ENCODE results near the gene CDCA3.
A peak's percentile ranks its signal among the peaks of the same experiment; 100 is the strongest.

CDCA3 gene

DNA sequence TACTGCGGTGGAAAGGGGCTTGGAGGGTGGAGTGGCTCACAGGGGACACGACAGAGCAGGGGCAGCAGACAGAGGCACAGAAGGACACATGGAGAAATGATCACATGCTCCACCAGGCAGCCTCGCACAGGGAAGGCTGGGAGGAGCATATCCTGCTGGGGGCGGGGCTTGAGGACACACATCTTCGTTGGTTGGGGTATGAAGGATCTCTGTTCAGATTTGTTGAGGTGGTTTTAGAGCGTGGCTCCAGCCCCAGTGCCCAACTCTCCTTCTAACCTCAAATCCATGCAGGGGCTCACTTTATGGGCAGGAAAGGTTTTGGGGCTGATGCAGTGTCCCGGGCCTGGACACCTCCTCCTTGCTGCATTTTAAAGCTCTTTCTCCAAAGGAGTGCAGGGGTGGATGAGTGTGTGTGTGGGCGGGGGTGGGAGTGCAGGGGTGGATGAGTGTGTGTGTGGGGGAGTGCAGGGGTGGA lies 23.6 kb downstream of the CDCA3 start:
- H3K27ac ChIP-seq, result no peak overlapping the region

DNA sequence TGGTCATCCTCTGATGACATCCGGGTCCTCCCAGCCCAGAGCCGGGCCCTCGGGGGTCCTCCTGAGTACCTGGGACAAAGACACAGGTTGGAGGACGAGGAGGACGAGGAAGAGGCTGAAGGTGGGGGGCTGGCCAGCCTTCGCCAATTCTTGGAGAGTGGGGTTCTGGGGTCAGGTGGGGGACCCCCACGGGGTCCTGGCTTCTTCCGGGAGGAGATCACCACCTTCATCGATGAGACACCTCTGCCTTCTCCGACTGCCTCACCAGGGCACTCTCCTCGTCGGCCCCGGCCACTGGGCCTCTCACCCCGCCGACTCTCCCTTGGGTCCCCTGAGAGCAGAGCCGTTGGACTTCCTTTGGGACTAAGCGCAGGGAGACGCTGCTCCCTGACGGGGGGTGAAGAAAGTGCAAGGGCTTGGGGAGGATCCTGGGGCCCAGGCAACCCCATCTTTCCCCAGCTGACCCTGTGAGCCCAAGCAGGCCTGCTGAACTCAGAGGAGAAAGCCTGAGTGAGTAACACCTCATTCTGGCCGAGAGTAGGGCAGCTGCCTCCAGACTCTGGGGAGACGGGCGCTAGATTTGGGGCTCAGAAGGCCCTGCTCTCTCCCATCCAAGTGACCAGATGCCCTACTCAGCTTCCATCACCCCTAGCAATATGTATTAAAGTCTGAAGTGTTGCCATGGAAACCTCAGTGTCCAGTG lies 24.2 kb downstream of the CDCA3 start:
- Histone ChIP-seq H3K27ac (no peak overlapping the region), H3K9me3 (no peaks in the 10 kb centered on the region), H3K27me3 (peaks cover 87% of the 10 kb centered on the region), H3K36me3 (no peaks in the 10 kb centered on the region), H3K4me1 (ENCODE audit: control insufficient read depth in 1 of 2, insufficient read depth in 1 of 2, low read depth in 1 of 2, low read length in 1 of 2) (peaks cover 26% of the 10 kb centered on the region in 2 experiments), H3K4me3 (ENCODE audit: low read depth in 1 of 2, low read length in 1 of 2) (no peak overlapping the region)
- TF ChIP-seq, protein P1, sequence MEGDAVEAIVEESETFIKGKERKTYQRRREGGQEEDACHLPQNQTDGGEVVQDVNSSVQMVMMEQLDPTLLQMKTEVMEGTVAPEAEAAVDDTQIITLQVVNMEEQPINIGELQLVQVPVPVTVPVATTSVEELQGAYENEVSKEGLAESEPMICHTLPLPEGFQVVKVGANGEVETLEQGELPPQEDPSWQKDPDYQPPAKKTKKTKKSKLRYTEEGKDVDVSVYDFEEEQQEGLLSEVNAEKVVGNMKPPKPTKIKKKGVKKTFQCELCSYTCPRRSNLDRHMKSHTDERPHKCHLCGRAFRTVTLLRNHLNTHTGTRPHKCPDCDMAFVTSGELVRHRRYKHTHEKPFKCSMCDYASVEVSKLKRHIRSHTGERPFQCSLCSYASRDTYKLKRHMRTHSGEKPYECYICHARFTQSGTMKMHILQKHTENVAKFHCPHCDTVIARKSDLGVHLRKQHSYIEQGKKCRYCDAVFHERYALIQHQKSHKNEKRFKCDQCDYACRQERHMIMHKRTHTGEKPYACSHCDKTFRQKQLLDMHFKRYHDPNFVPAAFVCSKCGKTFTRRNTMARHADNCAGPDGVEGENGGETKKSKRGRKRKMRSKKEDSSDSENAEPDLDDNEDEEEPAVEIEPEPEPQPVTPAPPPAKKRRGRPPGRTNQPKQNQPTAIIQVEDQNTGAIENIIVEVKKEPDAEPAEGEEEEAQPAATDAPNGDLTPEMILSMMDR (IDR thresholded peaks at IDR 0.05), result no peak

More for the DNA sequence above, 23.6 kb downstream of the CDCA3 start:
- Histone ChIP-seq H3K36me3 (no peaks in the 10 kb centered on the region), H3K4me1 (ENCODE audit: control insufficient read depth in 1 of 2, insufficient read depth in 1 of 2, low read depth in 1 of 2, low read length in 1 of 2) (peaks cover 21 to 22% of the 10 kb centered on the region in 2 experiments), H3K27me3 (peaks cover 81% of the 10 kb centered on the region), H3K9me3 (no peaks in the 10 kb centered on the region), H3K4me3 (ENCODE audit: low read depth in 1 of 2, low read length in 1 of 2) (no peak overlapping the region)
- TF ChIP-seq, protein P1 (IDR thresholded peaks at IDR 0.05), result no peak

DNA sequence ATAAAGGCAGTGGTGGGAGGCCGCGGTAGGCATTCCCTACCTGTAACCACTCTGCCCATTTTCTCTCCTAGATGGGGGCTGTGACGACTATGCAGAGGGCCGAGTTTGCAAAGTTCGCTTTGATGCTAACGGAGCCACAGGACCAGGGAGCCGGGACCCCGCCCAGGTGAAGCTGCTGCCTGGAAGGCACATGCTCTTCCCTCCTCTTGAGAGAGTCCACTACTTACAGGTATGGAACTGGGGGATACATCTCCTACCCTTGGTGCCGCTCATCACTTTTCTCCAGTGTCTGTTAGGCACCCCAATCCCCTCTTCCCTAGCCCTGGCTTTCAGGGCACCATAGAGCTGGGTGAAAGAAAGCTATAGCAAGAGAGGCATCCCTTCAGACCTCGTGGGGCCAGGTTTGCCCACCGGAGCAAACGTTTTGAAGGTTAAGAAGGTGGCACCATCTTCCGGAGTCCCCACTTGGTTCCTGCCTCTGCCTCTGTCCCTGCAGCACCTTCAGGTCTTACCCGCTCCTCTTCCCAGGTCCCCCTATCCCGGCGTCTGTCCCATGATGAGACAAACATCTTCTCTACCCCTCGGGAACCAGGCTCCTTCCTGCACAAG lies 24.9 kb downstream of the CDCA3 start:
- Histone ChIP-seq H3K27ac (no peak overlapping the region), H3K4me3 (ENCODE audit: low read depth in 1 of 2, low read length in 1 of 2) (no peak overlapping the region), H3K36me3 (no peaks in the 10 kb centered on the region), H3K27me3 (peaks cover 94% of the 10 kb centered on the region), H3K9me3 (no peaks in the 10 kb centered on the region), H3K4me1 (ENCODE audit: control insufficient read depth in 1 of 2, insufficient read depth in 1 of 2, low read depth in 1 of 2, low read length in 1 of 2) (peaks cover 29 to 32% of the 10 kb centered on the region in 2 experiments)
- TF ChIP-seq, protein P1 (IDR thresholded peaks at IDR 0.05), result no peak

DNA sequence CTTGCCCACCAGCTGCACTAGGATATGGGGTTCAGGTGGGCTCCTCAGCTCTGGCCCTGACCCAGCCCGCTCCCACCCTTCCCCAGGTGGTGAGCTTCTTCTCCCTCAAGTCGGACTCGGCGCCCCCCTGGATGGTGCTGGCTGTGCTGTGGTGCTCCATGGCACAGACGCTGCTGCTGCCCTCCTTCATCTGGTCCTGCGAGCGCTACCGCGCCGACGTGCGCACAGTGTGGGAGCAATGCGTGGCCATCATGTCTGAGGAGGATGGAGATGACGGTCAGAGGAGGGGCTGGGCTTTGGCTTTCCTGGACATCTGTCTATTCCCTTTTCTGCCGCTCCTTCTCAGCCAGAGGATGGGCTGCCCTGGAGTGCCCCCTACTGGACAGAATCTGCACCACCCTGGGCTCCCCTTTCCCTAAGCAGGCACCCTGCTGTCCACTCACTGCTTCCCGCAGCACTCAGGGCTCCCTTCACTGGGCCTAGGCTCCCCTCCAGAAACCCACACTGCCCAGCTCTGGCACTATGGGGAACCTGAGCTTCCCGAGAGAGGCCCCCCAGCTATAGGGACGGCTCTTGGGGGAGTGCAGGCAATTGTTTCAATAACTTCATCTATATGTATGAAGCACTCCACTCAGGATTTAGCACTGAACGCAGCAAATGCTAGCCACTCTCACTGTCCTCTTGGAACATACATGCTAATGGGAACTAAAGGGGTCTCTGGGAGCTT lies 25.5 kb downstream of the CDCA3 start:
- Histone ChIP-seq H3K27me3 (peaks cover 90% of the 10 kb centered on the region), H3K4me1 (ENCODE audit: control insufficient read depth in 1 of 2, insufficient read depth in 1 of 2, low read depth in 1 of 2, low read length in 1 of 2) (peaks cover 33 to 37% of the 10 kb centered on the region in 2 experiments), H3K9me3 (no peaks in the 10 kb centered on the region), H3K4me3 (ENCODE audit: low read depth in 1 of 2, low read length in 1 of 2) (no peak overlapping the region), H3K36me3 (no peaks in the 10 kb centered on the region), H3K27ac (no peak overlapping the region)
- TF ChIP-seq, protein P1 (IDR thresholded peaks at IDR 0.05), result peak; percentile 89

DNA sequence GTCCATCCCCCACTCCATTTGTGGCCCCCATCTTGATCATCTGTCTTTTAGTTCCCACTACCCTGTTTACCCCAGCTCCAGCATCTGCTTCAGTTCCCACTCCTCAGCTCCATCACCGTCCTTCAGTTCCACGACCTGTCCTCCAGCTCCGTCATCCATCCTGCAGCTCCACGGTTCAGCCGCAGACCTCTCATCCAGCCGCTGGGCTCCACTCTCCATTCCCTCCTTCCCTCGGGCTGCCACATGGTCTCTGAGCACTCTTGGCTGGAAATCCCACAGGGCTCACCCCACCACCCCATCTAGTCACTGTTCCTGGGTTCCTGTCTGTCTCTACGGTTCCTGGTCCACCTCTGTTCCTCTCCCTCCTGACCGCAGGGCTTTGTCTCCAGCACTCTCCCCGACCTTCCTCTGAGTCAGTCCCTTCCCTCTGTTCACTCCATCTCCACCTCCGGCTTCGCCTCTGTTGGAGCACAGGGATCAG lies 26.1 kb downstream of the CDCA3 start:
- Histone ChIP-seq H3K4me1 (ENCODE audit: control insufficient read depth in 1 of 2, insufficient read depth in 1 of 2, low read depth in 1 of 2, low read length in 1 of 2) (peaks cover 33 to 37% of the 10 kb centered on the region in 2 experiments), H3K27ac (no peak overlapping the region), H3K4me3 (ENCODE audit: low read depth in 1 of 2, low read length in 1 of 2) (no peak overlapping the region), H3K36me3 (no peaks in the 10 kb centered on the region), H3K27me3 (peaks cover 84% of the 10 kb centered on the region), H3K9me3 (no peaks in the 10 kb centered on the region)
- TF ChIP-seq, protein P1 (IDR thresholded peaks at IDR 0.05), result no peak
